ENCODE measurements around the gene FAM13A.

The FAM13A gene

DNA sequence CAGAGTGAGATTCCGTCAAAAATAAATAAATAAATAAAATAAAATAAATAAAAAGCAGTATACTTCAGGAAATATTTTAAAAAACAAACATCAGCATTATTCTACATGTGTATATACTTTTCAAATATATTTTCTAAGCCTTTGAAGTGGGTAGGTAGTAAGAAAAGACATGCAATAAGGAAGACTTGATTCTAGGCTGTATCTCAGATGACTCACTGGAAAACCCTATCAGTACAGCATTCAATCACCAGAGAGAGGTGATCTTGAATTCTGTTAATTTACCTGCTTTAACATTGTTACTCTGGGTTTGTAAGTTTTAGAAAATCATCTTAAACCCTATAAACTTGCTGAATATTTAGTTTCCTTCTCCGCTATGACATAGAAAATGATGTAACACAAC, 252.8 kb downstream of the FAM13A start:
- peak; percentile 35 for DNase-seq

DNA sequence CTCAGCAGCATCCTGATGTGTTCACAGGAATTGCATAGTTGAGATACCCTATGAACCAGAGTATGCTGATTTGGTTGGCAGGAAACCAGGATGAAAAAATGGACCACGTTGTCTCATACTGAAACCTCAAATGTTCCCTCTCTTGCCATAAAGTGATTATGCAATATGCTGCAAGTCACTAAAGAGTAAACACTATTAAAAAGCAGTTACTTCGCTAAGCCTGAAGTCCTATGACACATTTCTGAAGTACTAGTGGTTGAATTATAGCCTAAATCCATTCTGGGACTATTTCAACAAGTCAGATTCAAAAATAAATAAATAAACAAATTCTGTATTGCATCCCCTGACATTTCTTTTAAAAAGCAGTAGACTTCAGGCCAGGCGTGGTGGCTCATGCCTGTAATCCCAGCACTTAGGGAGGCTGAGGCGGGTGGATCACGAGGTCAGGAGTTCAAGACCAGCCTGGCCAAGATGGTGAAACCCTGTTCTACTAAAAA, 253.3 kb downstream of the FAM13A start:
- peak; percentile 90 for DNase-seq

DNA sequence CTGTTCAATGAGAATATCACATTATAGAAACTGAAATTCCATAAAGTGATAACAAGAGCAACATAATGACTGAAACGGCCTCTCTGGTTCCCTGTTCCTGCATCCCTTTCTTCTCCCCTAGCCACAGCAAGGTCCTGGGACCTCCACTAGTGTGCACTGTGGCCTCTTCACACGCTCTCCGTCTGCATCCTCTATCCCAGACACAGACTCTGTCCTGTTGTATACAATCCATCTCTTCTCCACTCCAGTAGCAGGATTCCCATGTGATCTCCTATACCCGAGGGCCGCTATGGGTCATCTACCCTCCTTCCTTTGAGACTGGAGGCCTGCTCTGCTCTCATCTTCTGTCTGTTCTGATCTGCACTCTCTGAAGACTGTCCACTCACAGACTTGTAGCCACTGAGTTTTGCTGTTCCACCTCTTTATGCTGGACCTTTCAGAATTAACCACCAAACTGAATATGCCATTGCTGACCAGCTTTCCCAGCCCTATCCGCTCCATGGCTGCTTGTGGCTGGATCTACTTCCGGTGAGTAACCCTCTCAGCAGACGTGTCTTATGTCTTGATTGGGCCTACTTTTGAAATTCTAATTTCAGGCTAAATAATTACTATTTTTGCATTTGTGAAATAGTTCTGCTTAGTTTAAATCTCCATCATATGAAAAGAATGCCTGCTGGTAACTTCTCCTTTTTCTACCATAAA, 254.2 kb downstream of the FAM13A start:
- DNase-seq, result no peak

DNA sequence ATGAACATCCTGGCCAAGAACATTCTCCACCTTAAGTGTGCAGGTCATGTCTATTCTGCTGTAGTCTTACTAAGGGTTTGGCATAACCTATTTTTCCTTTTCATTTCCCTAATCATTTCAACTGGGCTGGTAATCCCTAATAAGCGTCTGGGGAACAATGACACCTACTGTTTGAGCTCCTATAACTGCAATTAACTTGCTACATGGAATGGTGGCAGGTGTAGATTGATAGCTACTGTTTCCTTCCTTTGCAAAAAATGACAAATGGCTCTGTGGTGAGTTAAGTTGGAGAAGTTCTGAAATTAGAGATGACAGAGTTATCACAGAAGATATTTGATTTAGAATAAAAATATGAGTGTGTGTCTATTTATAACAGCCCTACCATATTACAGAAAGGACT, 254.8 kb downstream of the FAM13A start:
- no peak for DNase-seq

DNA sequence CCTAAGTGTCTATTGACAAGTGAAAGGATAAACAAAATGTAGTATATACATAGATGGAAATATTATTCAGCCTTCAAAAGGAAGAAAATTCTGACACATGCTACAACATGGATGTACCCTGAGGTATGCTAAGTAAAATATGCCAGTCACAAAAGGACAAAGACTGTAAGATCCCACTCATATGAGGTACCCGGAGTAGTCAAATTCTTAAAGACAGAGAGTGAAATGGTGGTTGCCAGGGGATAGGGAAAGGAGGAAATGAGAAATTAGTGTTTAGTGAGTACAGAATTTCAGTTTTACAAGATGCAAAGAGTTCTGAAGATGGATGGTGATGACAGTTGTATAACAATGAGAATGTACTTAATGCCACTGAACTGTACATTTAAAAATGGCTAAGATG, 257.1 kb downstream of the FAM13A start:
- DNase-seq, result peak; percentile 58

DNA sequence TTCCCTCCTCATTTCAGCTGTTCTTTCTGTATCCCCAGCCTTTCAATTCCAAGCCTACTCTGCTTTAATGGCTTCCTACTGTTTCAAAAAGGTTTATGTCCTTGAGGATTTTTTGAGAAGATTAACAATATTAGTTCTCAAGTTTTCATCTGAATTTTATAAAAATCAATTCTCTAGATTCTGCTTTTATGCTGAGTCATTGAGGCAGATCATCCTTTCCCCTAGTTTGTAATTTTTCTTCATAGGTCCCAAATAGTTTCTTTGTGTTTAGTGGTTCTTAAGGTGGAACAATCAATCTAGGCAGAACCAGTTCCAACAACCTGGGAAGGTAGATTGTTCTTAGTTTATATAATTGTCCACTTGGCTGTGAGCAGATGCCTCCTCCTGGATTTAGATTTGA, 259.3 kb downstream of the FAM13A start:
- no peak for DNase-seq

DNA sequence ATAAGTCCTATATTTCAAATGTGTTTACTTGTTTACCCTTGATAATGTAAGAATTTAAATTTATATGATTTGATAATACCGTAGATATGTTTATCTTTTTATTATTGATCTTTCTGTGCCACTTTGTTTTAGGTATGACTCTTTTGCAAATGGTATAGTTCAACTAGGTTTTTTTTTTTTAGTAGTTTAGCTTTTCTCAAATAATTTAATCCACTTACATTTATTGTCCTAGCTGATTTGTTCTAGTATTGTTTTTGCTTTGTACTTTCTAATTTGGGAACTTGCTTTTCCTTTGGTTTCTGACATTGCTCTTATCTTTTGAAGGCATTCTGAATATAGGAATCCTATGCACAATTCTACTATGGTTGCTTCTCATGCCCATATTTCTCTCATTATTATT, 260.4 kb downstream of the FAM13A start:
- no peak for DNase-seq

DNA sequence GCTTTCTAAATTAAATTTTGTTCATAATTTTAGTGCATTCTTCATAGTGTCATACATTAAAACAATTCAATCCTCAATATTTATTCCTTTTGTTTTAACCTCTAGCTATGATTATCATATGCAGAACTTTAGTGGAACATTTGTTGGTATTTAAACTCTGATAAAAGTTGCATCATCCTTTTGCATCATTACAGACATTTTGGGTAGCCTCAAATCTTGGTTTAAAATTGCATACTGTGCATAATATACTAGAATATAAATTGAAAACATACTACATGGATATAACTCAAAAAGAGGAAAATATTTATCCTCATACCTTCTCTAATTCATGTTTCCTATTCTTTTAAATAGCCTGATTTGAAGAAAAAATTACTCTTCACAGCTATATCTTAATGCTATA, 262.0 kb downstream of the FAM13A start:
- DNase-seq, result no peak

DNA sequence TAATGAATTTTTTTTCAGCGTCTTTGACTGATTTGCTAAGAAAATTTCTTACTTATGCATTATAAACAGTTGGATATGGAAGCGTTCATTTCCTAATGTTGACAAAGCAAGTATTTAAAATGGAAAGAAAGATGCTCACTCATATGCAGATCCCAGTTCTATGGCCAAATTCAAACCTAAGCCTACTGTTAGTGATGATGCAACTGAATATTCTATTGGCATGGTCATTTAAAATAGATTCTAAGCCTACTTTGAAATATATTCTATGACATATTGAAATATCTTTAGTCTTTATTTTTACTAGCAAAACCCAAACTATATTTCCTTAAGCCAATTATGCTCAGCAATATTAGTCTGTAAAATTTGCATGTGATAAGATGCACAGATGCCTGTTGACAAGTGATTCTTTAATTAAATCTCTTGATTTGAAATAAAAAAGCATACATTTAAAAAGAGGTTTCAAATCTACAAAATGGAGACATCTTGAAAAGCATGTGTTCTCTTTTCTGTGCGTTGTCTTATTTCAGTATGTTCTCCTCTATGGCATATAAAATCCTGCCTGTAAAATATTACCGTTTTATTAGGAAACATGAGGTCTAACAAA, 262.8 kb downstream of the FAM13A start:
- no peak for DNase-seq

DNA sequence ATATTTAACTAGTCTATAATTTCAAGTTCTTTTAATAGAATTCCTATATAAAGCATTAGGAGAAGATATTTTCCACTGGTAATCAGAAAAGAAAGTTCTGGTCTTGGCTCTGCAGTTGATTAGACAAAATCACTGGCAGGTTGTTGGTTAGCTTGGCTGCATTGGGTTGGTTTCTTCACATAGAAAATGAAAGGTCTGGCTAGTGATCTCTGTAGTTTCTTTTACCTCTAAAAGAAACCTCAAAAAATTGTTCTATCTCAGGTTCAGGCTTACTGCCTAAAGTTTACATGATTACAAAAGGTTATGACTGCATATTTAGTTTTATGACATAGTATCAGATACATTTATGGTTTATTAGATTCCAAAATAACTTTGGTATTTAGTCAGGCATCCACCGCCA, 263.5 kb downstream of the FAM13A start:
- DNase-seq, result peak; percentile 68

DNA sequence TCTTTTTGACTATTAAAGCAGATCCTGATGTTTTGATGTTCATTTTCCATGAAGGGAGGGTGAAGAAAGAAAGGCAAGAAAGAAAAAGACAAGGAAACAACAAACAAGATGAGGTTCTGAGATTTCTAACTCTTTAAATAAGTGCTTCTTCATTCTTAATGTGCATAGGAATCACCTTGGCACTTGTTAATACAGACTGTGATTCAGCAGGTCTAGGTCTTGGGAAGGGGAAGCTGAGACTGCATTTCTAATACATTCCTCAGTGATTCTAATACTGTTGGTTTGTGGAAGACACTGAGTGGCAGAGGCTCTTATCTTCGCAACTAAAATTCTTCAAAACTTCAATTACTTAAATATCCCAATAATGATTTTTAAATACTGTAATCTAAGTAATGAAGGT, 264.2 kb downstream of the FAM13A start:
- no peak for DNase-seq

DNA sequence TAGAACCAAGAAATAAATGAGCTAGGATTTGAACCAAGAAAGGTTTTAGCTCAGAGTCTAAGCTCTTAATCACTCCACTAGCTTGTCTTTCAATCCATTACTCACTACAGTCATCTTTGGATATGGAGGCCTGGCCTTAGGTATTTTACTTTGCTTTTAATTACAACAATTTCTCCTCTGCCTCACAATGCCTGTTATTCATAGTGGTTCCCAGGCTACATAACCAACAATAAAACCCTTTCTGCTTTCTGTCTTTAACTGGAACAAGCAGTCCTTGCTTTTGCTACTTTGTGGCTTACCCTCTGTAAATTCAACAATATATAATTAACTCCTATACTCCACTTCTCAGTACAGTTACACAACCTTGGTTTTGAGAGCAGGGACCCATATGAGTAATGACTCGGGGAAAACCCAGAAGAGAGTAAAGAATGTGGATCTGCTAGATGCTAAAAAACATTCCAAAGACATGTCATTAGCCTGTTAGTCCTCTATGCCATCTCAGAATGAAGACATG, 264.7 kb downstream of the FAM13A start:
- DNase-seq, result peak; percentile 69

DNA sequence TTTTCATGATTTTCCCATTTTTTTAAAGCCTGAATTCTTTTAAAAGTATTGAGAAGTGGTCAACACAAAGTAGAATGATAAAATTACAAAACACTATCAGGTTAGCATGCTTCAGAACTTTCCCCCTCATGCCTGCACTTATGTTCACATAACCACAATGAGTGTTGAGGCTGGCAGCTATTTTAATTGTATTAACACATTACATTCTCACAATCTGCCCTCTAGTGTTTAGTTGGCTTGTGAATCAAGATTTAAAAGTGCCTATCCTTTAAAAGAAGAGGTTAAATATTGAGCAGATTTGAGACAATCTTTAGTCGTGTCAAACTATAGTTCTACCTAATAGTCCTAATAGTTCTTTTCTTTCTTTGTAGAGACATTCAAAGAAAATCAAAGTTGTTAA, 265.7 kb downstream of the FAM13A start:
- peak; percentile 26 for DNase-seq

DNA sequence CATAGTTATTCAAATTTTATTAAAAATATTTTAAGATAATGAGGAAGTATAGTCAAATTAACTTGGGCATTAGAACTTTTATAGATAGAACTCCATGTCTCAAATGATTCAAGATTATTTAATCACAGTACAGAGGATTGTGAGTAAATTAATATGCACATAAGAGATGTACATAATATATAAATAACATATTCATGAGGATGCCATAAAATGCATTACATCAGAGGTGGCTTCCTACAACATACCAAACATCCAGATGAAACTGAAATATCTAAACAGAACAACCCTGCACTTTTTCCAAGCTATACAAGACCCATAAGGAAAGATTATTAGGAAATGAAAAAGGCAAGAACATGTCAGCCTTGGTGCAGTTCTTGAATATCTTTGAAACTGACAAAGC, 268.1 kb downstream of the FAM13A start:
- DNase-seq, result no peak

DNA sequence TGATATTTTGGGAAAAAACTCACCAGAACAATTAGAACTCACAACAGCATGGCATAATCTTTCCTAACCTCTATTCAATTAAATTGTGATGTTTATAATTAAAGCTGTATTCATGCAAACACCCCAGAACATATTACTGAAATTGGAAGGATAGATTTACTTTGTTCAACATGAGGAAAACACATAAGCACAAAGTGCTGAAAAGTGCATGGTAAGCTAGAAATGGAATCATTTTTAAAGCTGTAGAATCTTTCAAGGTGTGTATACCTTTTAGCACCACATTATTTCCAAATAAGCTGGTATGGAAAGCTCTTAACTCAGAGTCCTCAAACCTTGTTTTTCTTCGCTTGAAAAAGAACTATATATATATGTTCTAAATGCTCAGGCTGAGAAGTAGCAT, 268.6 kb downstream of the FAM13A start:
- no peak for DNase-seq

DNA sequence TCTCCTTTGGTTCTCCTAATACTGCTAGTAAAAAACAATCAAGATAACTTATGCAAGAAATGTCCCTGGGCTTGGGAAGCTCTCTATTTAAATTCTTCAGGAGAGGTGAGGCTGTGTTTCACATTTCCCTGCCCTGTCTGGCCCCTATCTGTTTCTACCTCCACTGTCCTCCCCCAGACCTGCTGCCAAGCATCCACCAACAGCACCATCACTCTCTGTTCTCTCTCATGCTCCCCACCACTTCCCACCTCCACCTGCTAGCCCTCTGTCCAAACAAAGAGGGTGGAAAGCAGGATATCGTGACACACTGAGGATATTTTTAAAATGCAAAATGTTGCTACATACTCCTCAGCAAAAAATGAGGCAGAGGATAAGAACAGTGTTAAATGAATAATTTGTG, 271.0 kb downstream of the FAM13A start:
- DNase-seq, result no peak

DNA sequence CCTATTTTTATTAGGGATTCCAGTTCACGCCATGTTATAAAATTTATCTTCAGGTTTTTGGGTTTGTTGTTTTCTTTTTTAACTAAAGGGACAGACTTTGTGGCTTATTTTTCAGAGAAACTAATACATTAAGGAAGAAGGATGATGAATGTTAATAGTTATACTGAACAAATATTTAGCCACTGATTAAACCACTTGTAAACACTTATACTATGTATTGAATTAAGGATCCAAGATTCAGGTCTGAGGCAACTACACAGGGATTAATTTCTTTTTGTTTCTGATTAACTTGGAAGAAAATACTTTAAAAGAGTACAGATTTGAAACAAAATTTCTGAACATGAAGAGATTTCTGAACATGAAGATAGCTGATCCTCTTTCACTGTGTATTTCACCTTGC, 276.6 kb downstream of the FAM13A start:
- DNase-seq, result no peak

DNA sequence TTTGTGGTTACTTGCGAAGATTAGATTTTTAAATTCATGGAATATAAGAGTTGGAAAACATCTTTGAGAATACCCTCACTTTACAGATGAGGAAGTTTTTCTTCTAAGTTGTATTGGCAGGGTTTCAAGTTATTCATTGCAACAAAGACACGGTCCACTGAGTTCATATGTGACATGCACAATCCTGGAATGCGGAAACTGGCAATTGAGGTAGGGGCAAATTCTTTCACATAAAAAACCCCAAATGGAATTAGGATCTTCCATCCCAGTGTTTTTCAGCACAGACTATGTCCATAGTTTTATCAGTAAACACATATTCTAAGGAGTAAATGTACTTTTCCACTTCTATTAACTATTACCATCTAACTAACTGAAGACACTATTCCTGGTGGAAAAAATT, 277.6 kb downstream of the FAM13A start:
- DNase-seq, result no peak

DNA sequence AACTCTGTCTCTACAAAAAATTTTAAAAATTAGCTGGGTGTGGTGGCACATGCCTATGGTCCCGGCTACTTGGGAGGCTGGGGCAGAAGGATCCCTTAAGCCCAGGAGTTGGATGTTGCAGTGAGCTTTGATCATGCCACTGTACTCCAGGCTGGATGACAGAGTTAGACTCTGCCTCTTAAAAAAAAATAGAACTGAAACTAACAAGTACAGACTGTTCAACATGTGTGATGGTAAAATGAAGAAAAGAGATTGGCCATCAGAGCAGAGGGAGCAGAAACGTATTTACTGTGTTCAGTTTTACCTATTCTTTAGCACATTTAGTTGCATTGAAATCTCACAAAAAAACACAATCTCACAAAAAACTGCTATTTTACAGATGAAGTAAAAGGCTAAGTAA, 281.5 kb downstream of the FAM13A start:
- no peak for DNase-seq

DNA sequence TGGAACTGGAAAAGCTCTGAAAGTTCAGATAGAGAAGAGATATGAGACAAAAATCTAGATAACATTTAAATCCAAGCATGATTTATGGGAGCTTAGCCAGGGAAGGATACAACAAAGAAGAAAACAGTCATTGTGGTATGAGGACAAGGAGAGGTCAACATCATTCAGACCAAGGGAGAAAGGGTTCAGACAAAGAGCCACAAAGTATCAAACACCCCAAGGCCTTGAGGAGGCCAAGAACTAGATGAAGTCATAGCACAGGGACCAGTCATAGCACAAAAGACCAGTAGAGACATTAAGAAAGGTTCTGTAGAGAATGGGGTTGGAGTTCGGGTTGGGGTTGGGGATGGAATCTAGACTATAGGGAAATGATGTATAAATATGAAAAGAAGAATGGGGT, 282.0 kb downstream of the FAM13A start:
- no peak for DNase-seq

DNA sequence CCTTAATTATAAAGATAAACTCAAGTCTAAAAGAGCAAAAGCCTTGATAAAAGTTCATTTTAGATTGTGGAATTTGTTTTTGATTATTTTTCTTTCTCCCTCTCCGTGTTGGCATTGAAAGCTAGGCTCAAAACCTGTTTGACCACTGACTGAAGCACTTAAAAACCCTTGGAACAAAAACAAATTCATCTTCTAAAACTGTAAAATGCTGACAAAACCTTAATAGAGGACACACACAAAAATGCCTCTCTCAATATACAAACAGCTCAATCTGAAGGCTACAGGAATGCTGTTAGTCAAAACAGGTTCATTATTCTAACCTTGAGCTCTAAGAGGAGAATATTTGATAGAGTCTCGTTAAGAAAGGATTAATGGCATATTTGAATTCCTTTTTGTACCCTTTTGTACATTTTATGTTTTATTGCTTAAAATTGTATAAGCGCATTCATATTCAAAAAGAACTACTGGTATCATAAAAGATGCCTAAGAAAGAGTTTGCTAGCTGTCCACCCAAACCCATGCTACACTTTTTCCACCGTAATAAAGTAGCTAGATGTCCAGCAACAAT, 285.0 kb downstream of the FAM13A start:
- no peak for DNase-seq

DNA sequence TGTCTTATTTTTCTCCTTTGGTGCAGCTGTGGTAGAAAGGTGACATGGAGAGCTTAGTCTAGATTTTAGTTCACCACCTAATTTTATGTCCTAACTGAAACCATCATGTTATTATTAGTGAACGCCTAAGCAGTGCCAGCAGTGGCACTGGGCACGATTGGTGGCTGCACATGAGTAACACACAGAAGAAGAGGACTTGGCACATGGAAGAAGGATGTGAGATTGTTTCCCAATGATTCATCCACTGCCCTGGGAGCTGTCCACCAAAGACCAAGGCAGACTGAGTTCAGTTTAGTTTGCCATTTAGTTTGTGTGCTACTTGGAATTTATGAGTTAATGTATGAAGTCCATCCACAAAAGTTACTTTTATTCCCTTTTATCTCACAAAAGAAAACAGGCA, 291.3 kb downstream of the FAM13A start:
- no peak for DNase-seq

DNA sequence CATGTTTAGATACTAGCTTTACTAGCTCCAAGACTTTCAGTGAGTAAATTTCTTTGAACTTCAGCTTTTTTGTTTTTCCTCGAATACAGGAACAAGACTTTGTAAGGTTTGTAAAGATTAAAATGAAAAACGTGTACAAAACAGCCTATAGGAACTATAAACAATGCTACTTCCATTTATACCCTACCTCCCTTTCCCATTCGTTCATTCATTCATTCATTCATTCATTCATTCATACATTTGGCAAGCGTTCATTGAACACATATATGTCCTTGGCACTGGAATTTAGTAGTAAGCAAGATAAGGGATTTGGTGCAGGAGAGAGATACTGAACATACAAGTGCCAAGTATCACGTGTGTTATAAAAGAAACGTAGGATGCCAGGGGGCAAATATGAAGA, 293.9 kb downstream of the FAM13A start:
- no peak for DNase-seq

DNA sequence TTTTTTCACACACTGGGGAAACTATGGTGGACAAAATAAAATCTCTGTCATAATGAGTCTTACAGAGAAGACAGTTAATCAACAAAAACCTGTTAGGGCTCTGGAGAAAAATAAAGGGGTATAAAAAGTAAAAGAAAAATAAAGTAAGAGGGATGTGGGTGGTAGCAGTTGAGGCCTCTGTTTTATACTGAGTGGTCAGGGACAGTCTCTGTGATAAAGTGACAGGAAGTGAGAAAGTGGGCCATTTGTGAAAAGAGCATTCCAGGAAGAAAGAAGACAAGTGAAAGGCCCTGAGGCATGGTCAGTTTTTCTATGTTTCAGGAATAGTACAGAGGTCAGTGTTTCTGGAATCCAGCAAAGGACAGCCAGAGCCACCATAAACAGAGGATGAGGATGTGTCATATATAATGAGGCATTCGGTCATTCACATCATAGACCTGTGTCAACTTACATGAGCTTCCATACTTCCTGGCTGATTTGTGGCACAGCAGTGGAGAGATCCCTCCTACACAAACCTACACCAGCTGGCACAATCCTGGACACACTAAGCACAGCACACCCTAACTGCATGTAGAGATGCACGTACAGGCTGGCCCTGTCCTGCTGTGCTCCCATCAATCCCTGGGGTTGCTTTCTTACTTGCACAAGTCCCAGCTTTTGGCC, 295.0 kb downstream of the FAM13A start:
- no peak for DNase-seq
